Spleen (tissue), 11 donors: ENCODE measurements around the gene DLG2. TPM values are rescaled to one million over a fixed set of nuclear protein-coding genes. Genes with fewer than 3 reads are reported as not detected.

ENCODE experiments used
- DNase-seq: peaks from one replicate; pipeline ENCODE4 v3.0.0-alpha.2; 2020
- H3K27ac ChIP-seq, 8 donors: fragments of 200-600 bp; sonication (generic) in 7 of 8; 1 replicate in 4 of 8; 2 replicates in 4 of 8; pipeline versions ENCODE4 v1.5.0 to v1.8.0; 2016 to 2021; ENCODE audit warnings: inconsistent platforms in 4 of 8, mild to moderate bottlenecking in 4 of 8, moderate library complexity in 1 of 8
- H3K27me3 ChIP-seq, 7 donors: fragments of 200-600 bp; sonication (generic) in 6 of 7; replicated peaks in 1 of 7; 1 replicate in 4 of 7; 2 replicates in 3 of 7; pipeline versions ENCODE4 v1.5.0 to v1.8.0; 2016 to 2021; ENCODE audit warnings: inconsistent platforms in 3 of 7, mild to moderate bottlenecking in 1 of 7
- H3K36me3 ChIP-seq, 6 donors: fragments of 200-600 bp; sonication (generic) in 5 of 6; 1 replicate in 4 of 6; 2 replicates in 2 of 6; pipeline versions ENCODE4 v1.5.0 to v1.8.0; 2016 to 2021; ENCODE audit warnings: inconsistent platforms in 2 of 6
- H3K4me1 ChIP-seq, 6 donors: fragments of 200-600 bp; sonication (generic) in 5 of 6; 1 replicate in 3 of 6; 2 replicates in 3 of 6; pipeline versions ENCODE4 v1.5.0 to v1.8.0; 2016 to 2021; ENCODE audit warnings: inconsistent platforms in 3 of 6
- H3K4me3 ChIP-seq, 8 donors: fragments of 200-600 bp; sonication (generic) in 7 of 8; 1 replicate in 4 of 8; 2 replicates in 4 of 8; pipeline versions ENCODE4 v1.5.0 to v1.8.0; 2016 to 2021; ENCODE audit warnings: inconsistent platforms in 4 of 8, mild to moderate bottlenecking in 4 of 8, moderate library complexity in 2 of 8
- H3K9me3 ChIP-seq, 8 donors: fragments of 200-600 bp; sonication (generic) in 7 of 8; 1 replicate in 4 of 8; 2 replicates in 4 of 8; pipeline versions ENCODE4 v1.5.0 to v1.8.0; 2016 to 2021; ENCODE audit warnings: inconsistent platforms in 4 of 8
- POLR2A ChIP-seq, 3 donors: fragments of 450-650 bp; IDR thresholded peaks; one replicate each; pipeline ENCODE4 v1.5.1; 2017; ENCODE audit warnings: antibody characterized with exemption in 3 of 3, mild to moderate bottlenecking in 1 of 3
- POLR2AphosphoS5 ChIP-seq, 3 donors: sonication (generic); formaldehyde crosslinking; IDR thresholded peaks; one replicate each; pipeline ENCODE4 v1.5.1; 2017; ENCODE audit warnings: antibody characterized with exemption in 3 of 3
- WGBS, 5 donors: extraction: QIAGEN DNeasy Blood & Tissue Kit in 3 of 5; methylation state at CpG; one replicate each; pipeline versions ENCODE4 v1.1.5 to v1.1.7; 2013 to 2018; 5-methylcytosine and 5-hydroxymethylcytosine counted together
- intact Hi-C: fragments of 100-400 bp; cut with DNase I; formaldehyde crosslinking; loops from one replicate; pipeline ENCODE4 v1.15.0; 2023; ENCODE audit warnings: low total_unique reads
- polyA plus RNA-seq, 3 donors: library from polyadenylated mRNA; stranded (reverse); fragments of 200-250 nt; gene quantifications; one replicate each; pipeline ENCODE4 v1.2.1, GENCODE V29; 2013
- total RNA-seq, 7 donors: library from RNA; depleted of rRNA in 3 of 7; stranded (reverse); fragments of >200 nt in 3 of 7; fragmentation: NEBNext Ultra II Directional in 4 of 7; extraction: Animal tissue kit (Norgen Biotek cat#: 25700) in 4 of 7; gene quantifications; one replicate each; pipeline versions ENCODE4 v1.1.0 to v1.2.1, GENCODE V29; 2016 to 2021
- TF ChIP-seq, protein P1 (sequence below), 11 experiments: fragments of 200-600 bp in 7 of 11; fragments of 450-650 bp in 4 of 11; sonication (generic) in 4 of 11; IDR thresholded peaks in 8 of 11; conservative IDR thresholded peaks in 3 of 11; 1 replicate in 7 of 11; 2 replicates in 4 of 11; pipeline versions ENCODE4 v1.4.0 to v1.8.0; 2016 to 2021; ENCODE audit warnings: antibody characterized with exemption in 11 of 11, inconsistent platforms in 4 of 11, mild to moderate bottlenecking in 1 of 11
- donor health status: healthy with polysubstance abuse.
- donor health status: DM: no; HTN: no; CAD: no; lungs with moderate emphysema.
- donor health status: DM: no; HTN: no; CAD: no.
- donor health status: Bipolar disorder and iron deficiency.
- donor health status: healthy.
- donor health status: DM: no; HTN: no; CAD: no.
- donor health status: DM: yes; HTN: yes; CAD: no.

The DLG2 gene
- total and polyA plus RNA-seq, 10 donors = 0.43 to 12.7 (median 7.9) TPM

DNA sequence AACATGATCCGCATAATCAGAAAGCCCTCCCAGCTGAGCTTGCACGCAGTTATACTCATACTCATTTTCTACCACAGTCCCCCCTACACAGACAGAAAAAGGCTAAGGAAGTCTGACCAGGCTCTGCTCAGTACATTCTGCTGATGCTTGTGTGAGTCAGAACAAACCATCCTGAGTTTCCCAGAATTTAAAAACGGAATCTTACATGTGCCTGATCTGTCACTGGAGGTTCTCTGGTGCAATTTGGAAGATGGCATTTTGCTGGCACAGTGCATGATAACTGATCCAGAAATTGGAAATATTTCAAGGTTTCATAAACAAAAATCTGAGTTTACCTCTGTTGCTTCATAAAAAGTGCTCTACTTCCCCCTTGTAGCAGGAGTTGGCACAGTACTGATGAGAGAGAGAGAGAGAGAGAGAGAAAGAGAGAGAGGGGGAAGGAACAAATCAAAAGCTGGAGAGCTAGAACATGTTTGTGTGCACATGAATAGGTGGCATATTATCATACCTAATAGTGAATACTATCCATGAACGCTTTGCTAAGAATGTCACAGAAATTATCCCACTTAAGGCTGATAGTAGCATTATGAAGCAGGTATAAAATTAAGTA, 1085.3 kb downstream of the DLG2 start:
- Histone ChIP-seq H3K4me1 (no peaks in the 10 kb centered on the region), H3K4me3 (no peak overlapping the region), H3K27me3 (no peaks in the 10 kb centered on the region), H3K27ac (no peak overlapping the region), H3K9me3 (peaks cover 0 to 8% (median 0%) of the 10 kb centered on the region in 8 donors), H3K36me3 (no peaks in the 10 kb centered on the region)
- no peak for TF ChIP-seq POLR2AphosphoS5 (IDR thresholded peaks at IDR 0.05)
- TF ChIP-seq, protein P1, sequence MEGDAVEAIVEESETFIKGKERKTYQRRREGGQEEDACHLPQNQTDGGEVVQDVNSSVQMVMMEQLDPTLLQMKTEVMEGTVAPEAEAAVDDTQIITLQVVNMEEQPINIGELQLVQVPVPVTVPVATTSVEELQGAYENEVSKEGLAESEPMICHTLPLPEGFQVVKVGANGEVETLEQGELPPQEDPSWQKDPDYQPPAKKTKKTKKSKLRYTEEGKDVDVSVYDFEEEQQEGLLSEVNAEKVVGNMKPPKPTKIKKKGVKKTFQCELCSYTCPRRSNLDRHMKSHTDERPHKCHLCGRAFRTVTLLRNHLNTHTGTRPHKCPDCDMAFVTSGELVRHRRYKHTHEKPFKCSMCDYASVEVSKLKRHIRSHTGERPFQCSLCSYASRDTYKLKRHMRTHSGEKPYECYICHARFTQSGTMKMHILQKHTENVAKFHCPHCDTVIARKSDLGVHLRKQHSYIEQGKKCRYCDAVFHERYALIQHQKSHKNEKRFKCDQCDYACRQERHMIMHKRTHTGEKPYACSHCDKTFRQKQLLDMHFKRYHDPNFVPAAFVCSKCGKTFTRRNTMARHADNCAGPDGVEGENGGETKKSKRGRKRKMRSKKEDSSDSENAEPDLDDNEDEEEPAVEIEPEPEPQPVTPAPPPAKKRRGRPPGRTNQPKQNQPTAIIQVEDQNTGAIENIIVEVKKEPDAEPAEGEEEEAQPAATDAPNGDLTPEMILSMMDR (IDR thresholded peaks at IDR 0.05 in 8 of 11, conservative IDR thresholded peaks at IDR 0.05 in 3 of 11) = no peak
- no peak for TF ChIP-seq POLR2A (IDR thresholded peaks at IDR 0.05)
- intact Hi-C loops = no loop called here
- no peak for DNase-seq
- 74 to 89% (median 84%) methylated on average over 4 of the region's 4 CpGs for WGBS, 5 donors

DNA sequence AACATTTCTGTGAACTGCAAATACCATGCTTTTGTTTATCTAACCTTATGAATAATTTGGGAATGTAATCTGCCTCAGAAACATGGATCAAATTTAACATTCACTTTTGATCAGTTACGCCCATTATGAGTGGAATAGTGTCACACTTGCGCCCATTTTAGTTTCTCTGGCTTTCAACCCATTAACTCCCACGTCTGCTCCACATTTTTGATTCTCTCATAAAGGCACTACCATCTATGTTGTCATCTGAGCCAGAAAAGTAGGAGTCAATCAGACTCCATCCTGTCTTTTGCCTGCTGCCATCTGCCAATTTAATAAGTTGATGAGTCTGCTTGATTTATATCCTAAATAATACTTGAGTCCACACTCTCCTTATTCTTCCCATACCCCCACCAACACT, 1090.7 kb downstream of the DLG2 start:
- intact Hi-C loops = no loop called here
- no peak for TF ChIP-seq POLR2AphosphoS5 (IDR thresholded peaks at IDR 0.05)
- TF ChIP-seq POLR2A (IDR thresholded peaks at IDR 0.05) = no peak
- TF ChIP-seq, protein P1 (IDR thresholded peaks at IDR 0.05 in 8 of 11, conservative IDR thresholded peaks at IDR 0.05 in 3 of 11) = no peak
- 81 to 86% (median 83%) methylated on average over 3 of the region's 3 CpGs for WGBS, 5 donors

GRCh38 chr11:84532364-84532763, 1094.8 kb downstream of the DLG2 start:
- Histone ChIP-seq H3K27me3 (no peaks in the 10 kb centered on the region), H3K4me3 (no peak overlapping the region), H3K36me3 (no peaks in the 10 kb centered on the region), H3K4me1 (no peaks in the 10 kb centered on the region), H3K27ac (no peak overlapping the region), H3K9me3 (no peaks in the 10 kb centered on the region)
- no peak for DNase-seq
- TF ChIP-seq, protein P1 (IDR thresholded peaks at IDR 0.05 in 8 of 11, conservative IDR thresholded peaks at IDR 0.05 in 3 of 11) = no peak
- TF ChIP-seq POLR2AphosphoS5 (IDR thresholded peaks at IDR 0.05) (no peak), POLR2A (IDR thresholded peaks at IDR 0.05) (no peak)
- 82 to 94% (median 89%) methylated on average over 4 of the region's 4 CpGs for WGBS, 5 donors
- intact Hi-C loops = no loop called here

More for the DNA sequence above, 1090.7 kb downstream of the DLG2 start:
- H3K36me3 ChIP-seq = no peaks in the 10 kb centered on the region
- H3K9me3 ChIP-seq = peaks cover 0 to 8% (median 0%) of the 10 kb centered on the region in 8 donors
- no peak overlapping the region for H3K4me3 ChIP-seq
- no peaks in the 10 kb centered on the region for H3K4me1 ChIP-seq
- DNase-seq = no peak
- H3K27me3 ChIP-seq = no peaks in the 10 kb centered on the region
- no peak overlapping the region for H3K27ac ChIP-seq

DNA sequence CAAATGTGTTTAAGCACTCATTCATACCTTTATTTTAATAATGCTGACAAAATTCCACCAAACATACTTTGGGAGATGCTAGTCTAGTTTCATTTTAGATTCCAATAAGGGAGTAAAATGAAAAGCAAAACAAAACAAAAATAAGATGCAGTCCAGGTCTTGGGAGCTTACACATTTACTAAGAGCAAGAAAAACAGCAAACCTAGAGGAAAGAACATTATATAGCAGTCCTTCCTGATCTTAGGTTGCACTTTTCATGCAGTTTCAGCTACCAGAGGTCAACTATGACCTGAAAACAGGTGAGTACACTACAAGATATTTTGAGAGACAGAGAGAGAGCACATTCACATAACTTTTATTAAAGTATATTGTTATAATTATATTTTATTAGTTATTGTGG, 1100.9 kb downstream of the DLG2 start:
- Histone ChIP-seq H3K27me3 (no peaks in the 10 kb centered on the region), H3K27ac (no peak overlapping the region), H3K36me3 (no peaks in the 10 kb centered on the region), H3K4me1 (peaks cover 0 to 3% (median 0%) of the 10 kb centered on the region in 6 donors), H3K9me3 (no peaks in the 10 kb centered on the region), H3K4me3 (no peak overlapping the region)
- intact Hi-C loops = loop anchor here (10.0 kb wide), 1 partner anchor 691 kb away; no protein-coding TSS in a partner anchor
- TF ChIP-seq, protein P1 (IDR thresholded peaks at IDR 0.05 in 8 of 11, conservative IDR thresholded peaks at IDR 0.05 in 3 of 11) = no peak
- TF ChIP-seq POLR2AphosphoS5 (IDR thresholded peaks at IDR 0.05) (no peak), POLR2A (IDR thresholded peaks at IDR 0.05) (no peak)
- DNase-seq = no peak
